ENCODE data around the gene KRT9. TPM values are rescaled to one million over a fixed set of nuclear protein-coding genes. Genes with fewer than 3 reads are reported as not detected.

The KRT9 gene
- total RNA-seq, 4 donors from 2014 or later: 0.21 TPM; not detected in 3

GRCh38 chr17:41532947-41533570, 38.8 kb downstream of the KRT9 start:
- Histone ChIP-seq H3K36me3 (no peaks in the 10 kb centered on the region), H3K9me3 (no peaks in the 10 kb centered on the region), H3K4me1 (no peaks in the 10 kb centered on the region), H3K27ac (no peak overlapping the region), H3K27me3 (no peaks in the 10 kb centered on the region), H3K4me3 (no peak overlapping the region)
- intact Hi-C loops (cut with DNase I; ENCODE audit: low total_unique reads): no loop called here
- DNase-seq: no peak
- TF ChIP-seq POLR2A (IDR thresholded peaks at IDR 0.05) (no peak), CTCF (IDR thresholded peaks at IDR 0.05) (no peak)

- Histone ChIP-seq H3K27me3 (no peaks in the 10 kb centered on the region), H3K4me3 (no peak overlapping the region), H3K27ac (no peak overlapping the region), H3K36me3 (no peaks in the 10 kb centered on the region), H3K9me3 (no peaks in the 10 kb centered on the region), H3K4me1 (no peaks in the 10 kb centered on the region)
- intact Hi-C loops (cut with DNase I; ENCODE audit: low total_unique reads): no loop called here
- TF ChIP-seq POLR2A (IDR thresholded peaks at IDR 0.05) (no peak), CTCF (IDR thresholded peaks at IDR 0.05) (no peak)
- DNase-seq: no peak
Measured at GRCh38 chr17:41531993-41532392, 39.9 kb downstream of the KRT9 start.

- Histone ChIP-seq H3K4me3 (no peak overlapping the region), H3K4me1 (no peaks in the 10 kb centered on the region), H3K27me3 (no peaks in the 10 kb centered on the region), H3K36me3 (no peaks in the 10 kb centered on the region), H3K9me3 (no peaks in the 10 kb centered on the region), H3K27ac (peak overlapping the region; percentile 82 to 86)
- peak; percentile 67 to 90 for DNase-seq
- peak; percentile 7 to 36 for TF ChIP-seq POLR2A (IDR thresholded peaks at IDR 0.05)
- TF ChIP-seq CTCF (IDR thresholded peaks at IDR 0.05): no peak
- intact Hi-C loops (cut with DNase I; ENCODE audit: low total_unique reads): no loop called here
Measured at GRCh38 chr17:41530062-41531048, 41.5 kb downstream of the KRT9 start.

GRCh38 chr17:41529491-41529915, 42.4 kb downstream of the KRT9 start:
- intact Hi-C loops (cut with DNase I; ENCODE audit: low total_unique reads): no loop called here
- TF ChIP-seq POLR2A (IDR thresholded peaks at IDR 0.05) (no peak), CTCF (IDR thresholded peaks at IDR 0.05) (no peak)
- H3K4me3 ChIP-seq: no peak overlapping the region

GRCh38 chr17:41528959-41529353, 42.9 kb downstream of the KRT9 start:
- intact Hi-C loops (cut with DNase I; ENCODE audit: low total_unique reads): no loop called here
- Histone ChIP-seq H3K4me3 (no peak overlapping the region), H3K27ac (peak overlapping the region; percentile 82 to 86), H3K27me3 (no peaks in the 10 kb centered on the region), H3K36me3 (no peaks in the 10 kb centered on the region), H3K4me1 (no peaks in the 10 kb centered on the region), H3K9me3 (no peaks in the 10 kb centered on the region)
- TF ChIP-seq CTCF (IDR thresholded peaks at IDR 0.05) (no peak), POLR2A (IDR thresholded peaks at IDR 0.05) (no peak)
- DNase-seq: no peak

More at GRCh38 chr17:41529491-41529915, 42.4 kb downstream of the KRT9 start:
- H3K36me3 ChIP-seq: no peaks in the 10 kb centered on the region
- no peaks in the 10 kb centered on the region for H3K27me3 ChIP-seq
- DNase-seq: no peak
- H3K9me3 ChIP-seq: no peaks in the 10 kb centered on the region
- peak overlapping the region; percentile 82 to 86 for H3K27ac ChIP-seq
- no peaks in the 10 kb centered on the region for H3K4me1 ChIP-seq

Data from uterus (tissue), 4 donors.